BE2C (cell line): ENCODE data around the gene NOTCH2. TPM values are rescaled to one million over a fixed set of nuclear protein-coding genes. Genes with fewer than 3 reads are reported as not detected.
"Not testable (repeated sequence)": the region's sequence is repeated elsewhere in the genome, so short reads cannot be mapped to it uniquely, and the experiment has no call there.

Source experiments
- DNase-seq: peaks from one replicate; pipeline ENCODE4 v3.0.0-alpha.2; 2020
- H3K27me3 ChIP-seq: fragments of 250-450 bp; sonication (Bioruptor Pico); 2 replicates; pipeline ENCODE4 v1.5.1; 2020; ENCODE audit warnings: mild to moderate bottlenecking
- H3K36me3 ChIP-seq: fragments of 250-450 bp; sonication (Bioruptor Pico); 2 replicates; pipeline ENCODE4 v1.5.1; 2020; ENCODE audit warnings: mild to moderate bottlenecking
- H3K4me1 ChIP-seq: fragments of 250-450 bp; sonication (Bioruptor Pico); 2 replicates; pipeline ENCODE4 v1.5.1; 2020
- H3K4me3 ChIP-seq: 2 replicates; pipeline ENCODE4 v1.5.1; 2011; ENCODE audit warnings: low read depth, low read length
- H3K9me3 ChIP-seq: fragments of 250-450 bp; sonication (Bioruptor Pico); 2 replicates; pipeline ENCODE4 v1.5.1; 2020
- polyA plus RNA-seq: library from polyadenylated mRNA; unstranded; fragments of >200 nt; gene quantifications from one replicate; pipeline ENCODE4 v1.2.1, GENCODE V29; 2012; ENCODE audit warnings: low read depth, missing spikeins; ENCODE audit not compliant: insufficient read length, insufficient read depth

The NOTCH2 gene
- polyA plus RNA-seq: 0.03 TPM

DNA sequence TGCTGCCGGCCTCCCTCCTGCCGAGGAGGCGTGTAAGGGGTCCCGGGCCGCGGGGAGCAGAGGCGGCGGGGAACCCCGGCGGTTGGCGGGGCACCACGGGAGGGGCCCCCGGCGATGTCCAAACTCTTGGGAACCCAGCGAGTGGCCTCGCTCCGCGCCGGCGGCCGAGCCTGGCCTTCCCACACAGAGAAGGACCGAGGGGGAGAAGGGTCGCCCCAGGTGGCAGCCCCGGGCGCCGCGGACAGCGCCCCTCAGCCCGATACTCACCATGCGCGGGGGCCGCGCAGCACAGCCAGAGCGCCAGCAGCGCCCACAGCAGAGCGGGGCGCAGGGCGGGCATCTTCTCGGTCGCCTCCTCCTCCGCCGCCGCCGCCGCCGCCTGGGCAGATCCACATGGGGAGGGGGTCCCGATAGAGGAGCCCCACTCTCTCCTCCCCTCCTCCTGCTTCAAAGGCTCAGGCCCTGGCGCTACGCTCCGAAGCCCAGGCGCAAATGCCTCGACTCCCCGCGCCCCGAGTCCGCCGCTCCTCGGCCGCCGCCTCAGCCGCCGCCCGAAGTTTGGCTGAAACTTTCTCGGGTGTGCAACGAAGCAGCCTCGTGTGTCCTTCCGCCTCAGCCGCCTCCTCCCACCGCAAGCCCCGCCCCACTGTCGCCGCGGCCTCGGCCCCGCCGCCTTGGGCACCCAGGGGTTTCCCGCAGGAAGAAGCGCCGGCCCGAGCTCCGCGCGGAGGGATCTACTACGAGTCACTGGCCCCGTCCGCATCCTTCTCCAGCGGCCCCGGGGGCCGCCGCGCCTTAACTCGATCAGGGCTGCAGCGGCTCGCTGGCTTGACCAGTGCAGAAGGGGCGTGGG lies at the start of gene NOTCH2:
Gene NOTCH2 (minus strand): TSS at position 596 of the 853 bp plus-strand sequence. CDS start 256 bp downstream, at position 340.
- not testable (repeated sequence) for H3K36me3 ChIP-seq, H3K4me1 ChIP-seq, H3K9me3 ChIP-seq, H3K27me3 ChIP-seq, H3K4me3 ChIP-seq
- peak; percentile 44 for DNase-seq

DNA sequence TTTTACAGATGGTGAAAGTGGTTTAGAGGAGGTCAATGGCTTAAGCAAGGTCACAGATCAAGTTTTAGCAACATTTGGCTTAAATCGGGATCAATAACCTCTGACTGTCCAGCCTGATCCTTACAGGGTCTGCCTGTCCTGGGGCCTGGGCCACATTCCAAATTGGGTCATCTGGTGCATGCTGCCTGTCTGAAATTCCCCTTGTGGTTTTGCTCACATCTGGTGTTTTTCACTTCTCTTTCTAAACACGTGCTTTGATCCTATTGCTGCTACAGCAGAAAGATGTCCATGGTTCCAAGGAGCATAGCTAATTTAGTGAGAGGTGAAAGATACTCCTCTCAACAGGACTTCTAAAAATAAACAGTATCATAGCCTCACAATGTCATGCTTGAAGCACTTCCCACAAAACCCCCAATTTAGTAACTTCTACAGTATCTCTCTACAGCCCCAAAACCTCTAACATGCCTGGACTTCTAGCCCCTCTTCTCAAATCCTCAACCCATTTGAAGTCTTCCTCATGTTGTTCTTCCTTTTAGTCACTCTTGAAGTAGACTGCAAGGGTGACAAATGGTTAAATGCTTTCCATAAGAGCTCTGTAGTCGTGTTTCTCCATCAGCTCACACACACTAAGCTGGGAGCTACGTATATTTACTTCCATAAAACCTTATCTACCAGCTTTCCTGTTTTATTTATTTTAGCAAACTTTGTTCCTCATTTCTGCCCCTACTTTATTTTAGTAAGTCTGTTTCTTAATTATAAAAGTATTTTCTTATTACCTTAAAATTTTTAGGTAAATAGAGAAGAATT lies 48.1 kb upstream of the NOTCH2 start:
- H3K9me3 ChIP-seq, H3K27me3 ChIP-seq, H3K36me3 ChIP-seq, H3K4me3 ChIP-seq, H3K4me1 ChIP-seq, DNase-seq: not testable (repeated sequence)

DNA sequence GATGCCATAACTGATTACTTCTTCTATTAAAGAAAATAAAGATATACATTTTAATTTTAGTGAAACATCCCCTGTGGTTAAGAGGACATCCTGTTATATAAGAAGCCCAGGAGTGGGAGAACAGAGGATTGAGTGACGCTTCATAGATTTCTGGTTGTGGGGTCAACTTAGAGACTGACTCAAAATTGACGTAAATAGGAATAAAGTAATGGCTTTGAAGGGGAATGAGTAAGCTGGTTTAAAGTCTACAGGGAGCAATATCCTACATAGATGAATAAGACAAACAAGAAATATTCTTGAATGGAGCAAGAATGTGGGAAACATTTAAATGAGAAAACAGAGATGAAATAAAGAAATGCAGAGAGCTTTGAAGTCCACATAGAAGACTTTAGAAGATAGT lies 46.6 kb upstream of the NOTCH2 start:
- H3K9me3 ChIP-seq, DNase-seq, H3K36me3 ChIP-seq: not testable (repeated sequence)

DNA sequence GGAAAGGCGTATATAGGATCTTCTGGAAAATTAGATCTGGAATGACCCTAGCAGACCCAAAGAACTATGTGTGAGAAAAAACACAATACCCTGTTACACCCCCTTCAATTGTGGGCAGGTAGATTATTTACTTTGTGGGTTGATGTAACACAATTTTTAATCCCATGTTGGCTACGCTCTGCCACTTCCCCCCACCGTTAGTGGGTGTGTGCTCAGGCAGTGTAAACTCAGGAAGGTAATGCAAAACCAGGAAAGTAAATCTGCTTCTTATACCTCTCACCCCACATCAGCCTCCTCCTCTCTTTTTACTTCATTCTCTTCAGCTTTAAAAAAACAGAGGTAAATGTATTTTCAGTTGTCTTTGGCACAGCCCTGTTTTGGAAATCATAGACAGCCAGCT lies 43.7 kb upstream of the NOTCH2 start:
- H3K9me3 ChIP-seq, H3K4me3 ChIP-seq, H3K4me1 ChIP-seq, H3K27me3 ChIP-seq, DNase-seq, H3K36me3 ChIP-seq: not testable (repeated sequence)

More for the DNA sequence above, 46.6 kb upstream of the NOTCH2 start:
- H3K27me3 ChIP-seq, H3K4me3 ChIP-seq, H3K4me1 ChIP-seq: not testable (repeated sequence)

DNA sequence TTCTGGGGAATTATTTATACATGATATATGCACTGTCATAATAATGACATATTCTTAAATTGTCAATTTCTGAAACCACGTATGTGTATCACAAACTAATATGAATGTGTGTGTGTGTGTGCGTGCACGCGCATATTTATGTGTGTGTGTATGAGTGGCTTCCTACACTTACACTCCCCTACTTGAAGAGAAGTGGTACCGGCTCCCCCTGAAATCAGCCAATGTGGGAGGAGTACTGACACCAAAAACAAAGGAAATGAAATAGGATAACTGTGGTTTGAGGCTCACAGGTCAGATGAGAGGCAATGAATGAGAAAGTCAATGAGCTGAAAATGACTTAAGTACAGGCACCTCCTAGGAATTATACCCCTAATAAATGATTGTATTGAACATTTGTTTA lies 42.8 kb upstream of the NOTCH2 start:
- H3K4me1 ChIP-seq, DNase-seq, H3K9me3 ChIP-seq, H3K4me3 ChIP-seq, H3K36me3 ChIP-seq, H3K27me3 ChIP-seq: not testable (repeated sequence)

DNA sequence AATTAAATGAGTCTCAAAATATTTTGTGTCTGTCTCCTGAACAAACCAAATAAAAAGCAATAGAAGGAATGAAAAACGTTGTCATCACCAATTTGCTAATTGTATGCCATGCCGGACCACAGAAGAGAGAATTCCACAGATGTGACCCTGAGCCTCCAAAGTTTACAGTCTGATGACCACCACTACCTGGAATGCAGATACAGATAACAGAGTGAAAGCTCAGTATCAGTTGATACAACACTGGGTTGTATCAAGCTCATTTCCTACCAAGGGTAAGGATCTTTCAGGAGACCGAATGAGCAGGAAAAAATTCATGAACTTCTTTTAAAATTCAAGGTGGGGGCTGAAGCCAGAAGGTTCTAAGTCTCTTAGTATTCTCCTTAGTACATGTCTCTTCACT lies 42.3 kb upstream of the NOTCH2 start:
- not testable (repeated sequence) for H3K9me3 ChIP-seq, H3K4me1 ChIP-seq, H3K4me3 ChIP-seq, DNase-seq, H3K27me3 ChIP-seq, H3K36me3 ChIP-seq

DNA sequence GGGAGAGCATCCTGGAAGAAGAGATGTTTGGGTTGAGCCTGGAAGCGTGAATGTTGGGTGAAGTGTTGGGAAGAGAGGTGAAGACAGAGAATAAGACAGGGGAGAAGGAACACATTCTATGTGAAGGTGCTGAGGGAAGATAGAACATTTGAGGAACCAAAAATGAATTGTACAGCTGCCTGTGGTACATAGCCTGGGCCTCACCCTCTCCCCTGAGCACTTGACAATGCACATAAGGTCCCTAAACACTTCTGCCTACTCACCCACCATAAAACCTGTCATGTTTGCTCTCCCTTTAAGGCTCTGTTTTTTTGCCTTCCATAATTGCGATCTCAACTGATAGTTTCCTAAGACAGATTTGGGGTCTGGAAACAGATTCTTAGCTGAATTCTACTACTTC lies 41.5 kb upstream of the NOTCH2 start:
- not testable (repeated sequence) for H3K4me1 ChIP-seq, H3K27me3 ChIP-seq, DNase-seq, H3K4me3 ChIP-seq, H3K9me3 ChIP-seq, H3K36me3 ChIP-seq

DNA sequence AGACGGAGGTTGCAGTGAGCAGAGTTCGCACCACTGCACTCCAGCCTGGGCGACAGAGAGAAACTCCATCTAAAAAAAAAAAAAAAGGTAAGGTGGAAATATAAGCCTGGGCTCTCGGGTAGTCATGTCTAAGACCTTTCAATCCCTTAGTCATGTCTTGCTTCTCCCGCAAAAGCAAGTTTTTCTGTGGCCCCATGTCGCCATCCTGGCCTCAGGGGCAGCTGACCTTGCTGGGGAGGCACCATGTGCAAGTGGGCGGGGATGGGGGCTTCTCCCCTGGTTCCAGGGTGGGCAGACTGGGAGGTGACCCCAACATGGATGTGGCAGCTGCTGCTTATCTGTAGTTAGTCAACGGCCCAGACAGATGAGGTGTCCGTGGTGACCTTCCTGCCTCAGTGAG lies 40.2 kb upstream of the NOTCH2 start:
- H3K4me3 ChIP-seq, H3K36me3 ChIP-seq, H3K27me3 ChIP-seq: not testable (repeated sequence)

DNA sequence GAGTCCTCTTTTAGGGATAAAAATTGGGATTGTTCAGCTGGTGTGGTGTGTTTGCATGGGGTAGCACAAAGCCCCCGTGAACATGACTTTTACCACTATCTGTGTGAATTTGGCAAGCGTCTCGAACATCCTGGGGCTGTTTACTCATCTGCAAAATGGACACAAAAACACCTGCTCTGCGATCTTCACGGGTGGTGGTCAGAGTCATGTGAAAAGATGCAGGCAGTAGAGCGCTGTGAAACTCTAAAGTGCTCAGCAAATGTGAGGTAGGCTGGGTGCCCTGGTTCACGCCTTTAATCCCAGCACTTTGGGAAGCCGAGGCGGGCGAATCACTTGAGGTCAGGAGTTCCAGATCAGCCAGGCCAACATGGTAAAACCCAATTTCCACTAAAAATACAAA lies 39.7 kb upstream of the NOTCH2 start:
- H3K4me3 ChIP-seq, H3K27me3 ChIP-seq, H3K4me1 ChIP-seq, H3K9me3 ChIP-seq, DNase-seq, H3K36me3 ChIP-seq: not testable (repeated sequence)

More for the DNA sequence above, 40.2 kb upstream of the NOTCH2 start:
- H3K9me3 ChIP-seq, DNase-seq, H3K4me1 ChIP-seq: not testable (repeated sequence)

DNA sequence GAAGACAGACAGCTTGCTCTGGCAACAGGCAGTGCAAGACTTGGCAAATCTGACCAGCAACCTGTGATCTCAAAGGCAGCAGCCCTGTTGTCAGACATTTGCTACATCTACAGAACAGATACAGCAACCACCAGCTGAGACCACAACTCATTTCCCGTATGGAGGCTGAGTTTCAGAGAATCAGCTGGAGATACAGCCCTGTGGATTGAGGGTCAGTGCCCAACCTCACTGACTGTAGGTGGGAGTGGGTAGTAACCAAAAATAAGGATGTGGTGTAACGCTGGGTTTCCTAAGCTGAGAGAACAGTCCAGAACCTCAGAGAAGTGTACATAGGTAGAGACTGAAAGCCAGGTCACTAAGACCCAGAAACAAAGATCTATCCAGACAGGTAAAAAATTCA lies 35.8 kb upstream of the NOTCH2 start:
- not testable (repeated sequence) for H3K9me3 ChIP-seq, DNase-seq, H3K4me1 ChIP-seq, H3K27me3 ChIP-seq, H3K36me3 ChIP-seq, H3K4me3 ChIP-seq

DNA sequence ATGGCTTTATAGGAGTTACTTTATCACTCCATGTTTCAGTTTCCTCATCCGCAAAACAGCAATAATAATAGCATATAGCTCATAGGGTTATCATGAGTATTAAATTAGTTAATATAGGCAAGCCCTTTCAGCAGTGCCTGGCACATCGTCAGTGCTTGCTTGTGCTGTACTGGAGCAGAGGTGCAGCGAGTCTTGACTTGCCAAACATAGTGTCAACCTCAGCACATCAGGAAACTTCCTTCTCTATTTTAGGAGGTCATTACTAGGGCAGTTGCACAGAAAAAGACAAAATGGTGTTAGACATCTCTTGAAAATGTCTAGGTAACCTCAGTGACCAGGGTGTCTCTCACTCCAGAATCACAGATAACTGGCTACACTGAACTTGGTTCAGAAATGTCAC lies 34.3 kb upstream of the NOTCH2 start:
- not testable (repeated sequence) for H3K36me3 ChIP-seq, H3K4me3 ChIP-seq, H3K9me3 ChIP-seq, H3K27me3 ChIP-seq, DNase-seq, H3K4me1 ChIP-seq

DNA sequence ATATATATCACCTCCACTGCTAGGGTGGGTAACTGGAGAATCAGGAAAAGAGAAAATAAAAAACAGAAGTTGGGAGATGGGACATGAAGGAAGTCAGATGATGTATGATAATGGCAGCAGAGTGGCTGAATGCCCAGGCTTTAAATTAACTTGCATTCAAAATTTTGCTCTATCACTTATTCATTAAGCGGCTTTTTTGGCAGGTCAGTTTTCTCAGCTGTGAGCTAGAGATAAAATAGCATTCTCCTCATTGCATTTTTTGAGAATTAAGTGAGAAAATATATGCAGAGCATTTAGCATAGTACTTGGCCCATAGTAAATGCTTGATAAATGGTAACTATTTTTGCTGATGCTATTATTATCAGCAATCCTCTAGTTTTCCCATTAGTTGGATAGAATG lies 32.1 kb upstream of the NOTCH2 start:
- H3K4me1 ChIP-seq, H3K4me3 ChIP-seq, H3K36me3 ChIP-seq, H3K9me3 ChIP-seq, DNase-seq, H3K27me3 ChIP-seq: not testable (repeated sequence)

DNA sequence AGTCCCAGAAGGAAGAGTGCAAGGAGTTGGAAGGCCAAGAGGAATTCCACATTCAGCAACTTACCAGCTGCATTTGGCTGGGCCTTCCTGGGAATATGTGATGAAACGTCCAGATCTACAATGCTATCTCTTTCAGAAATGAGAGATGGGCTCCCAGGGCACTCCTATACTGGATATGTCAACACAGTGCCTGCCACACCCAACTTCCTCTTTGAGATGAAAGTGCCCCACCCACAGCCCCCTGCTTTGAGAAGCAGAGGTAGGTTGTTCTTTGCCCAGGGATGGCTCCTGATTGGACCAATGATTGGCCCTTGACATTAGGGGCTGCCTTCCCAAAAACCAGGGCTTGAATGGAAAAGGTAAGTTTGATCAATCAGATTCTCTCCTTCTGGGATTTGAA lies 31.1 kb upstream of the NOTCH2 start:
- H3K36me3 ChIP-seq, H3K4me1 ChIP-seq, H3K9me3 ChIP-seq, H3K4me3 ChIP-seq, DNase-seq, H3K27me3 ChIP-seq: not testable (repeated sequence)

DNA sequence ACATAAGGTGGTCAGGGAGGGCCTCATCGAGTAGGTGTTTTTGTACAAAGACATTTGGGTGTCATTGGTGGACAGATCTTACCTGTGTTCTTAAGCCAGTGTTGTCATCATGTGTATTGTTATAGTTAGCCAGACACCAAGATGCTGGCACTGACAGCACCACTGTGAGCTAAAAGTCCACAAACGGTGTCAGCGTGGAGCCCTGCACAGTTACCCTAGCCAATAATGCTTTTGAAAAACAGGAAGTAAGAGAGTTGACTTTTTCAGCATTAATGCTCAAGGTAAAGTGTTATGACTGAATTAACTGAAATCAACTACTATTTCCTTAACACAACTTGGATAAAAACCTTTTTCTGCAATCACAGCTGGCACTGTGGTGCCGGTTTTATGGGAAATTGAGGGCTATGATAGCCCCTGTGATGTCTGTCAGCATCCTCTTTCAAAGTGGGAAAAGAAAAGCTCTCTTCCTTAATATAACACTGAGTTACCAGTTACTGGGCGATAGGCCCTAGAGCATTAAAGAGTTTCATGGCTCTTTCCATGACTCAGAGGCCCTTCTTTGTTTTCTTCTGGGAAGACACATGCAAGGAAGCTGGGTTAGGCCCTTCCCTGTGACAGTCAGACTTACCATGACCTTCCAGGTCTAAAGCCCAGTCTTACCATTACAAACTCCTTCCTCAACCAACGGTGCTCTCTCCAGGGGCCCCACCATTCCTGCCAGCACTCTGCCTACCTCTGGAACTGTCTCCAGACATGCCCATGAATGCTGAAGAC lies 29.7 kb upstream of the NOTCH2 start:
- H3K27me3 ChIP-seq, H3K4me3 ChIP-seq, H3K4me1 ChIP-seq, H3K36me3 ChIP-seq, DNase-seq, H3K9me3 ChIP-seq: not testable (repeated sequence)

DNA sequence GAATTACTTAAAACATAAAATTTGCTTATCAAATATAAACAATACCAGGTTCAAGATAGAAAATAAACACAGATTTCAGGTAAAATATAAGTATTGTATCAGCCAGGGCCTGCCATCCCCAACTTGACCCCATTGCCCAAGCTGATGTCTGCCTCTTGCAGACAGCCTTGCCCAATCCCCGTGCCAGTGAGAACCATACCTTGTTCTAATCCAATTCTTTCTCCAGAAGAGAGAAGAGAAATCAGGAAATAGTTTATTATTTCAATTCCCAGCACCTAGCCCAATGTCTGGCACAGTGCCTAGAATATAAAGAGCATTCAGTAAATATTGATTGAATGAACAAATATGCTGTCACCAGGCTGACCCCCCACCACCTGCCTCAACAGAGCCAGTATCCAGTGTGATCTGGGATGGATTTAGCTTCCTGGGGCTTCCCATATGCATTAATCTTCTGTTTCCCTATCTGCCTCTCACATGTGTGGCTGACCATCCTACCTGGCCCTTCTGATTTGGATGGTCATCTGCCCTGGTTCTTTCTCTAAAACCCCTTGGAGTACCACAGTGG lies 27.6 kb upstream of the NOTCH2 start:
- H3K9me3 ChIP-seq, H3K4me1 ChIP-seq, H3K4me3 ChIP-seq, H3K27me3 ChIP-seq, DNase-seq, H3K36me3 ChIP-seq: not testable (repeated sequence)
